Astrocyte of the hippocampus (primary cell): ENCODE measurements around the gene TTC33.
"Not testable (repeated sequence)": the region's sequence is repeated elsewhere in the genome, so short reads cannot be mapped to it uniquely, and the experiment has no call there.

Experiments
- DNase-seq: peaks from one replicate; pipeline ENCODE4 v3.0.0; 2011; ENCODE audit warnings: low read depth, low spot score

The TTC33 gene

DNA sequence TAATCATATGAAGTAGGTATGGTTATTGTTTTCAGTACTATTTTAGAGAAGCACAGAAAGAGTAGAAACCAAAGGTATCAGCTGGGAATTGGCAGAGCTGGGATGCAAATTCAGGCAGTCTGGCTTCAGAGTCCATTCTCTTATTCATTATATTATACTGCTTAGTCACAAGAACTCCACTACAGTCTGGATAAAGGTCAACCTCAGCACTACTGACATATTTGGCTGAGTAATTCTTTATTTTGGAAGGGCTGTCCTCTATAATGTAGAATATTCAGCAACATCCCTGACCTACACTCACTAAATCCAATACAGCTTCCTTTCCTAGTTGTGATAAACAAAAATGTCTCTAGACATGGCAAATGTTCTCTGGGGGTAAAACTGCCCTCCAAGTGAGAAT is 38.5 kb downstream of the TTC33 start:
- DNase-seq = peak; percentile 52

DNA sequence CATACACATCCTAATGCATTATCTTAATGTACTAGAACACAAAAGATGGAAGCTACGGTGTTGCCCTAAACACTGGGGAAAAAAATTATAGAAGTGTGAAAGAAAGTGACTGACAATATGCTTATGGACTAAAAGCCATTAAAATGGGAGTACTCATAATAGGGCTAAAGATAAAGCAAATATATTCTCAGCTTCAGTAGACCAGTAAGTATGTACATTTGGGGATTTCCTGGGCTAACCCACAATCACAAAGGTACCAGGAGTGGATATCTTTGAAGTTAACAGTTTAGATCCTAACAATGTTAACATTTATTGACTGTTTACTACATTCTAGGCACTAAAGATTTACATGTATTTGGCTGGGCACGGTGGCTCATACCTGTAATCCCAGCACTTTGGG is 39.2 kb downstream of the TTC33 start:
- no peak for DNase-seq

DNA sequence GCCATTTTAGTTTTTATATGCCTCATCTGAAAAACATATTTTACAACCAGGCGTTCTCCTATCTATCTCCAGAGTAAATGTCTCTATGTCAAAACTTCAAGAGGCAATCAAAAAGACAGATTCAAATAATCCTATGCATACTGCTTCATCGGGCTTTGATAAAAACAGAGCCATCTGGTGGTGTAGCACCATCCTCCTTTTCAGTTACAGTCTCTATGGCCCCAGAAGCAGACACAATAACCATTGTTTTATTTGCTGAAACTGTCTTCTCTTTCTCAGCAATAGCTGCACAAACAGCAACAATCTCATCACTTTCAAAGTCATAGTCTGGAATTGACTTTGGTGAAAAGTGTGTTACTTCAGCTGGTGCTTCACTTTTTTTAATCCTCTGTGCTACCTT is 39.8 kb downstream of the TTC33 start:
- DNase-seq = no peak

DNA sequence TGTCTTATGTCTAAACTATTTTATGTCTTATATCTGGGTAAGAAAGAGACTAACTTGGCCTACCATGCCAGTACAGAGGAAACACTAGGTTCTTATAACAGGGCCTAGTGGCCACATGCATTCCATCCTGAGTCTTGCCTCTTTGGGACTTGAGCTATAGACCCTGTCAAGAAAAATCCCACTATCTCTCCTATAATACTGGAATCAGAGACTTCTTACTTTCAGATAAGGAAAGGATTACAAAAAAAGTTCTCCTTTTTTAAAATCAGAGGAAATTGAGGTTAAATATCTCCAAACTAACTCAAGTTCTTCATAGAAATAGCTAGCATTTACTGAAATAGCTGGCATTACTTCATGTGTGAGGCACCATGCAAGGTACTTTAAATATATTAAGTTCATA is 41.8 kb downstream of the TTC33 start:
- no peak for DNase-seq

DNA sequence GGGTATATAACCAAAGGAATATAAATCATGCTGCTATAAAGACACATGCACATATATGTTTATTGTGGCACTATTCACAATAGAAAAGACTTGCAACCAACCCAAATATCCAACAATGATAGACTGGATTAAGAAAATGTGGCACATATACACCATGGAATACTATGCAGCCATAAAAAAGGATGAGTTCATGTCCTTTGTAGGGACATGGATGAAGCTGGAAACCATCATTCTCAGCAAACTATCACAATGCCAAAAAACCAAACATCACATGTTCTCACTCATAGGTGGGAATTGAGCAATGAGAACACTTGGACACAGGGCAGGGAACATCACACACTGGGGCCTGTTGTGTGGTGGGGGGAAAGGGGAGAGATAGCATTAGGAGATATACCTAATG is 45.2 kb downstream of the TTC33 start:
- not testable (repeated sequence) for DNase-seq

DNA sequence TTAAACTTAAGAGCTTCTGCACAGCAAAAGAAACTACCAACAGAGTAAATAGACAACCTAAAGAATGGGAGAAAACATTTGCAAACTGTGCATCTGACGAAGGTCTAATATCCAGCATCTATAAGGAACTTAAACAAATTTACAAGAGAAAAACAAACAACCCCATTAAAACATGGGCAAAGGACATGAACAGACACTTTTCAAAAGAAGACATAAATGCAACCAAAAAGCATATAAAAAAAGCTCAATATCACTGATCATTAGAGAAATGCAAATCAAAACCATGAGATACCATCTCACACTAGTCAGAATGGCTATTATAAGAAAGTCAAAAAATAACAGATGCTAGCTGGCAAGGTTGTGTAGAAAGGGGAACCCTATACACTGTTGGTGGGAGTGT is 50.3 kb downstream of the TTC33 start:
- DNase-seq = not testable (repeated sequence)

DNA sequence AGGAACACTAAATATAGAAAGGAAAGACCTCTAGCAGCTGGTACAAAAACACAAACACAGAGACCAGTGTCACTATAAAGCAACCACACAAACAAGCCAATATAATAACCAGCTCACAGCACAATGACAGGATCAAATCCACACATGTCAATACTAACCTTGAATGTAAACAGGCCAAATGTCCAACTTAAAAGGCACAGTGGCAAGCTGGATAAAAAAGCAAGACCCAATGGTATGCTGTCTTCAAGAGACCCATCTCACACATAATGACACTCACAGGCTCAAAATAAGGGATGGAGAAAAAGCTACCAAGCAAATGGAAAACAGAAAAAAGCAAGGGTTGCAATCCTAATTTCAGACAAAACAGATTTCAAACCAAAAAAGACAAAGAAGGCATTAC is 53.7 kb downstream of the TTC33 start:
- DNase-seq = not testable (repeated sequence)

DNA sequence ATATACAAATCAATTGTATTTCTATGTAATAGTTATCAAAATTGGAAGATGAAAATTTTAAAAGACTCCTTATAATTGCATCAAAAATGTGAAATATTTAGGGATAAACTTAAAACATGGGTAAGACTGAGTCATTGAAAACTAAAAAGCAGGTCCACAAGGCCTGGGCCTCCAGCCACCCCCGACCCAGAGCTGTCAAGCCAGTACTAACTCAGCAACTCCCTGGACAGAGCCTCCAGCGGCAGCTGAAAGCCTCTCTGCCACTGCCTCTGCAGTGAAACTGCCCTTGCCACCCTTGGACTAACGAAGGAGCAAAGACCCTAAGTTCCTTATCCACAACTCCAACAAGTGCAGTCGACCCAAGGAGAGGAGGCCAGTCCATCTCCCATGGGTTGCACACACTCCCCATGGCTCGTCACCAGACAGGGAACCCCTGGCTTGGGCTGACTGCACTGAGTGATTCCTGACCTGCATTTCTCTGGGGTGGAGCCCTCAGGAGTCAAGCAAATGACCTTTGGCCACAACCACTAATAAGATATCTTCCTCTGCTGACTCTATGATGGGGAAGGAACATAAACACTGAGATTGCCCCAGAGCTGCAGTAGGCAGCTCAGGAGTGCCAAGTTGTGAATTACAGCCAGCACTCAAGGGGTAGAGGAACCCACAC is 55.5 kb downstream of the TTC33 start:
- DNase-seq = no peak

DNA sequence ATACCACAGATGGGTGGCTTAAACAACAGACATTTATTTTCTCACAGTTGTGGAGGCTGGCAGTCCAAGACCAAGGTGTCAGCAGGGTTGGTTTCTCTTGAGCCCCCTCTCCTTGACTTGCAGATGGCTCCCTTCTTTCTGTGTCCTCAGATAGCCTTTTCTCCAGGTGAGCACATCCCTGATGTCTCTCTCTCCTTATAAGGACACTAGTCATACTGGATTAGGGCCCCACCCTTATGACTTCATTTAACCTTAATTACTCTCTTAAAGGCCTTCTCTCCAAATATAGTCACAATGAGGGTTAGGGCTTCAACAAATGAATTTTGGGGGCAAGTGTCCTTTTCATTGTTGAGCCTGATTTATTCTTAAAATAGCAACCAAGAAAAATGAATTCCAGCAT is 61.3 kb downstream of the TTC33 start:
- DNase-seq = no peak

DNA sequence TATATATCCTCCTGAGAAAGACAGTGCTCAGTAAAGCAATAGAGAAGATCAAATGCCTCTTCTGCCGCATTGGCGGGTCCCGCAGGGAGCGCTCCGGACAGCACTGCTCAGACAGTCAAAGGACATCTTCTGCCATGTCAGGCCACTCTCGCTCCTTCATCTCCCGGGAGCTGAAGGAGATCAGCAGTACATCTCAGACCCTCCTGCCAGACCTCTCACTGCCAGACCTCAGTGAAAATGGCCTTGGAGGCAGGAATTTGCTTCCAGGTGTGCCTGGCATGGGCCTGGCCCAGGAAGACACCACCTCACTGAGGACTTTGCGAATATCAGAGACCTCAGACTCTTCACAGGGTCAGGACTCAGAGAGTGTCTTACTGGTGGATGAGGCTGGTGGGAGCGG is 63.9 kb downstream of the TTC33 start:
- DNase-seq = no peak

DNA sequence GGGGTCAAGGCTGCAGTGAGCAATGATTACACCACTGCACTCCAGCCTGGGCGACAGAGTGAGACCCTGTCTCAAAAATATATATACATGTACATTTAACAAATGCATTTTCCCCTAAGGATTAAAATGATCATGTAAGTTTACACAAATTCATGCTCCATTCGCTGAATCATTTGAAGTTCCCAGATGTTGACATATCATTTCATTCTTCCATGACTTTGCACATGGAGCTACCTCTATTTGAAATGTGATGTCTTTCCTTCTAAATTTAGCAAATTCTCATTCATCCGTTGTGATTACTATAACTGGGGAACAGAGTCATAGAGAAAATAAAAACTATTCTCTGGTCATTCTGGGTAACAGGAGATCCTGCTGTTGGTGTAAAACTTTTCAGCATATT is 65.5 kb downstream of the TTC33 start:
- no peak for DNase-seq

DNA sequence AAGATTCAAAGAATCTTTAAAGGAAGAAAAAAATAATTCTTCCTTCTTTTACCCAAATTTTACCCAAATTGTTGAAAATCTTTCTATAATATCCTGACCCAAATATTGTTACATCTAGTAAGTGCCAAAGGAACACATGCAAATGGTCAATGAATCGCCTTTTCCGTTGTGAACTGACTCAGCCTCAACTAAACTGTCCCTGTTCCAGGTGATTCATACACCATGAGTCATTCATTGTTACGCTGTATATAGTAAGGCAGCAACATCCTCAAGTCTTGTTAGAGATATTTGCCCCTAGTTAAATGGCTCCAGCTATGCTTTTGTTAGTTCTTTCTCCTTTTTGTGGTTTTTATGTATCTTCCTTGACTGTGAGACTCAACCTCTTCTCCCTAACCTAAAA is 66.3 kb downstream of the TTC33 start:
- peak; percentile 92 for DNase-seq

DNA sequence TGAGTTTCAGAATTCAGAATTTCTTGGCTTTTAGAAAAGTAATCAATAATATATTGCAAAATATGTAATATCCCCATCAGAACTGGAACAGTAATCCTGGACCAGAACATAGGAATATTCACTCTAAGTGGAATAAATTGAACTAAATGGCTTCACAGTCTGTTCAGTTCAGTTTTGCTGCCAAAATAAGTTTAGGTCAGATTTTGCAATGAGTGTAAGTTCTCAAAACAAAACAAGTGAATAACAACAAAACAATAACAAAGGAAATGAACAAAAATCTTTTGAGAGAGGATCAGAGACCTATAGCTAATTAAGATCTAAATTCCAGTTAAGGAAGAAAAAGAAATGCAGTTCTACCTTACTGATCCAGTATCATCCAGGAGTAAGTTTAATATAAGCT is 66.8 kb downstream of the TTC33 start:
- DNase-seq = no peak

DNA sequence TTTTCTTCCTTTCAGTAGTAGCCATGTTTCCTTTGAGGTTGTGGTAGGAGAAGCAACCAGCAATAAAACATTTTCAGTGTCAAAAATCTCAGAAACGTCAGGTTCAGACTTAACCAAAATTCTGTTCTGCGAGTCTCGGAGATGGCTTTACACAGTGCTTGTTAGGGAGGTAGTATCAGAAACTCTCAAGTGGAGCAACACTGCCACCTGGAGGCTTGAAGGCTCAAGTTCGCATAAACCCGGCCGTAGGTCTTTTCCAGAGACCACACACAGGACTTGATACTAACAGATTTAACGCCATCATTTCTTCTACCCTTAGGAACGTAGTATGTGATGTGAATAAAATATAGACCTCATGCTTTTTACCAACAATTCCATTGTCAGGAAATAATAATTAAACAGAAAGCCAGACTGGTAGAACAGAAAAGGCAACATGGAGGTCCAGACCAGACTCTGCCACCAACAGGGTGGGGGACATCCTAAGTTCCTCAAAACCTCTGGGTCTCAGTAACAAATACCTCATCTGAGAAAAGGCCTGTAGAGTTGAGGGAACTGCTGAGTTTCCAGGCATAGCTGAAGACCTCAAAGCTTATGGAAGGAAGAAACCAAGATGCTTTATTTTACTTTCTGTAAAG is 67.5 kb downstream of the TTC33 start:
- peak; percentile 93 for DNase-seq

DNA sequence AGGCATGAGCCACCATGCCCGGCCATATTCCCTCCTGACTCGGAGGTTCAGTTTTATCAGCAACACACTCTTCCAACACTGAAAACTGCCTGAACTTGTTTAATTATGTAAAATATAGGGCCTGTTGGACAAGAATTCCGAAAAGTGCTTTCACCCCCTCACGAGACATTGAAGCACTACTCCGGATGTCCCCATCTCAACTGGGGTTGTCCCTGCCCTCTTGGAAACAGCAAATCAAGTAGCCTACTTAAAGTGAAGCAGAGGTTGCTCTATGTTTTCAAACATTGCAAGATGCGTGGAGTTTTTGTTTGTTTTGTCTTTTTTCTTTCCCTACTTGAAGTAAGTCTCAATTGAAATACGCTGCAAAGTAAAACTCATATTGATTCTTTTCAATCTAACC is 68.4 kb downstream of the TTC33 start:
- DNase-seq = no peak

DNA sequence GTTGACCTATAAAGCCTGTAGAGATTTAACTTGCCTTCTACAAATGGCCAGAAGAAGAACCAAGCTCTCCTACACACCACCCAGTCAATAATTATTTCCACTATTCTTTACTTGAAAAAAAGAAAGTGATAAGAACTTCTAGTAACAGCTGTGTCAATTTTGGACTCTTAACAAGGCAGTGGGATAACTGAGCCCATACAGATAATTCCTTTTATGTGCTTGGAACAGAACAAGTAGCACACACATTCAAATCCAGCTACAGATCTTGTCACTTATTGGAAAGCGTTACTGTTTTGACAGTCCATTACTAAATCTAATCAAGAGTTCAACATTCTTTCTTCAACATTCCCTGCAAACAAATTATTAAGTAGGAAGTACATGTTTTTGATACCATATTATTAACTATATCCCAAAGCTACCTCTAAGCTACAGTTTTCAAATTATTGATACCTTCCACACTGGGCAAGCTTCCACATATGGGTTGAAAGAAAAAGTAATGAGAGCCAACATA is 69.7 kb downstream of the TTC33 start:
- no peak for DNase-seq

DNA sequence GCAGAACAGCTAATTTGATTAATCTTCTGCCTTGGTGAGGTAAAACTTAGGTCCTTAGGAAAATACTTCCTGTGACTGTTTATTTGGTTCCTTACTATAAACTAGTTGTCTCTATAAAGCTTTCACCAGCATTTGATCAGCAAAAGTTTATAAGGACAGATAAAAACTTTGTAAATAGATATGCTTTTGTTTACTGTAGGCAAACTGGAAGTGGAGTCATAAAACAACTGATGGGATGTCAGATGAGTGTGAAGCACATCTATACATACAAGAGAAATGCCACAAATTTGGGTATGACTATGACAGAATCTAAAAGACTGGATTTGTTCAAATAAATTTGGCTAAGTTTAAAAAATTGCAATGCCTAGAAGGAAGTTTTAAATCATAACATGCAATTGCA is 70.6 kb downstream of the TTC33 start:
- no peak for DNase-seq

DNA sequence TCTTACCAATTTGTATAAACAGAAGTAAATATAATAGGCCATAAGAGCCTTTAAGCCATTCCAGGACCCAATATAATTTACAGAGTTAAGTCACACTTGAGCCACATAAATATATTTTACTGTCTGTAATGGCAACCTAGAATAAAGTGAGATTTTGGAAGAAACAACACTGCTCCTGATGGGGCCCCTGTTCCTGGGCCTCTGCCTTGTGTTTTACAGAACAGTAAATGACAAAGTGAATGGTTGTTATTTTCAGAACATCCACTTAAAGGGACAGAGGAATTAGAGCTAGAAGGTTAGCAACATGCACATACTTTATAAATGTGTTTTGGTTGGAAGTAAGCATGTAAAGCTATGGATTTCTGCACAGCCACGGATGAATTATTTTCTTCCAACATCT is 72.5 kb downstream of the TTC33 start:
- no peak for DNase-seq

DNA sequence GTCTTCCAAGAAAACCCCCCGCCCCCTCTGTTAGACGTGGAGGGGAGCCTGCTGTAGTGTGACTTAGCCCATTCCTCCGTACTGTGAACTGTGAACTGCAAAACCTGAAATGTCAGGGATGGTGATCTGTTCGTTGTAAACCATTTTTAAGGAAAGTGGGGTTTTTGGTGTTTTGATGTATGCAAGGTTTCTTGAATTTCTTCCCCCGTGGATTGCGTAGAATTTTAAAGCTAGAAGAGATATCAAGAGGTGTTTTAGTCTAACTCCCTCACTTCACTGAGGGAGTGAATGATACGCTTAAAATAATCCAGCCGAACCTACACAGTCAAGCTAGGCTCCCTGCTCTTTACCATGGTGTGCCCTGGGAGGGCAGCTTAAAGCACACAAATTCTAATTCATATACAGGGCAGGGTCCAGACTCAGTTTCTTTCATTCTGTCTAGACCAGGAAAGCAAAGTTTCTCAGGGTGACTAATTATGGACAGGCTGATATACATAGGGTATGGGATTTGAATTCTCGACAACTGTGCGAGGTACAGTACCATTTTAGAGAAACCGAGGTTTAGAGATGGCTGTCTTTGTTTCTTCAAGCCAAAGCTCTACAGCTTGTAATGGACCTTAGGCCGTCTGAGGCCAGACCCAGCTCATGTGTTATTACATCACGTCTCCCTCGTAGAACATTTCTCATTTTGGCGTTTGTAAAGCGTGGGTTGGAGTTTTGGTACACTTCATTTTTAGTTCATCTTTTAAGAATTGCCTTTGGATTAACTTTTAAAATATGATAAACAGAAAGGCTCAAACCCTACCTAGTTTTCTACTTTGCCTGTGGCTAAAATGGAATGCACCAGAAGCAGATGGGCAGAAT is 73.4 kb downstream of the TTC33 start:
- DNase-seq = no peak

DNA sequence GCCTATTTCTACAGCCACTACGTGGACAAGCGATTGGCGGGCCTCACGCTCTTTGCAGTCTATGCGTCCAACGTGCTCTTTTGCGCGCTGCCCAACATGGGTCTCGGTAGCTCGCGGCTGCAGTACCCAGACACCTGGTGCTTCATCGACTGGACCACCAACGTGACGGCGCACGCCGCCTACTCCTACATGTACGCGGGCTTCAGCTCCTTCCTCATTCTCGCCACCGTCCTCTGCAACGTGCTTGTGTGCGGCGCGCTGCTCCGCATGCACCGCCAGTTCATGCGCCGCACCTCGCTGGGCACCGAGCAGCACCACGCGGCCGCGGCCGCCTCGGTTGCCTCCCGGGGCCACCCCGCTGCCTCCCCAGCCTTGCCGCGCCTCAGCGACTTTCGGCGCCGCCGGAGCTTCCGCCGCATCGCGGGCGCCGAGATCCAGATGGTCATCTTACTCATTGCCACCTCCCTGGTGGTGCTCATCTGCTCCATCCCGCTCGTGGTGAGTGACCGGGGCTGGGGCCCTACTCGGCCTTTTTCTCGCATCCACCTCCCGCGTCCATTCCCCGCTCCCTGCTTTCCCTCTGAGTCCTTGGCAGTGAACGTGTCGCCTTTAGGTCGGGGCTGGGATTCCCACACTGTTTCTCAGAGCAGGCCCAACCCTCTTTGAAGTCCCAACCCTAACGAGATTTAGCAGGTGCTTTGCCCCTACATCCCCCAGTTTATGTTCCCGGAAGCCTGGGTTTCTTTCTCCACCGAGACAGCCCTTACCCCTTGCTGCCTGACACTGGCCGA is 74.2 kb downstream of the TTC33 start:
- DNase-seq = peak; percentile 46

DNA sequence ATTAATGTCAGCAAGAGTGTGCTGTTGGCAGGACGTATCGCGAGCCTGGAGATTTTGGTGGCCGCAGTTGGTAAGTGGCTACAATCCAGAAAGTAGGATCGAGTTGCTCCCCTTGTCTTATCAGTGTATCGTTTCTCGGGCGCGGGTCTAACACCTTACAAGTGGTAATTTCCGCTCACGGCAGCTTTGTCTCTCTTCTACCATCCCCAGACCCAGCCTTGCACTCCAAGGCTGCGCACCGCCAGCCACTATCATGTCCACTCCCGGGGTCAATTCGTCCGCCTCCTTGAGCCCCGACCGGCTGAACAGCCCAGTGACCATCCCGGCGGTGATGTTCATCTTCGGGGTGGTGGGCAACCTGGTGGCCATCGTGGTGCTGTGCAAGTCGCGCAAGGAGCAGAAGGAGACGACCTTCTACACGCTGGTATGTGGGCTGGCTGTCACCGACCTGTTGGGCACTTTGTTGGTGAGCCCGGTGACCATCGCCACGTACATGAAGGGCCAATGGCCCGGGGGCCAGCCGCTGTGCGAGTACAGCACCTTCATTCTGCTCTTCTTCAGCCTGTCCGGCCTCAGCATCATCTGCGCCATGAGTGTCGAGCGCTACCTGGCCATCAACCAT is 74.9 kb downstream of the TTC33 start:
- DNase-seq = peak; percentile 28
